HCT116 (cell line): ENCODE data around the gene C10orf143. TPM values are rescaled to one million over a fixed set of nuclear protein-coding genes. Genes with fewer than 3 reads are reported as not detected.
A peak's percentile ranks its signal among the peaks of the same experiment; 100 is the strongest.

Experiments
- ATAC-seq: fragments of 200-7000 bp; cut with Tn5 transposase; 2 replicates; pipeline ENCODE4 v1.9.1; 2020; ENCODE audit warnings: mild to moderate bottlenecking, moderate library complexity
- BruUV-seq: library from RNA; stranded (reverse); fragments of 400-500 nt; replicated peaks from 2 replicates; lab custom pipeline; 2021; lab: Mats Ljungman, UMichigan
- CTCF ChIA-PET: fragments of 300-600 bp; sonication (Branson Sonifier 250); formaldehyde crosslinking; loops from one replicate; lab custom pipeline; 2021; ENCODE audit warnings: antibody characterized with exemption; lab: Charles Lee
- POLR2A ChIA-PET: fragments of 300-600, 350-600 bp; sonication (Branson Sonifier 250); formaldehyde crosslinking; loops from one replicate; lab custom pipeline; 2021; ENCODE audit warnings: antibody characterized with exemption; lab: Charles Lee
- RAD21 ChIA-PET, 2 experiments: fragments of 300-600 bp; sonication (Branson Sonifier 250); formaldehyde crosslinking; loops; one replicate each; lab custom pipeline; 2023; ENCODE audit warnings: low total read pairs in 2 of 2; ENCODE audit not compliant: uncharacterized antibody in 2 of 2, unreplicated experiment in 2 of 2, low non-redundant PET in 1 of 2; lab: Charles Lee
- DNase-seq: peaks from one replicate; pipeline ENCODE4 v3.0.0-alpha.2; 2010; ENCODE audit warnings: low read depth, low spot score
- H2AFZ ChIP-seq: fragments of 200-600 bp; shearing (Covaris generic), sonication (generic); 2 replicates; pipeline ENCODE4 v1.6.1; 2017; ENCODE audit warnings: low read depth, mixed run types, mixed read lengths, antibody characterized with exemption, low read length; ENCODE audit not compliant: poor library complexity, severe bottlenecking
- H3K27ac ChIP-seq: 2 replicates; pipeline ENCODE4 v1.5.1; 2012; ENCODE audit warnings: low read depth, low read length
- H3K27me3 ChIP-seq: fragments of 200-600 bp; sonication (generic); 2 replicates; pipeline ENCODE4 v1.6.1; 2016; ENCODE audit warnings: mixed run types, low read length, mixed read lengths; ENCODE audit not compliant: insufficient read depth
- H3K36me3 ChIP-seq, 2 experiments: fragments of 200-500 bp in 1 of 2; fragments of 200-600 bp in 1 of 2; sonication (Bioruptor generic) in 1 of 2; sonication (generic) in 1 of 2; 2 replicates each; pipeline versions ENCODE4 v1.5.1 to v1.6.1; 2014 to 2016; ENCODE audit warnings: low read length in 2 of 2, inconsistent platforms in 1 of 2, mixed read lengths in 1 of 2, mixed run types in 1 of 2; ENCODE audit not compliant: insufficient read depth in 2 of 2, control insufficient read depth in 1 of 2
- H3K4me1 ChIP-seq, 2 experiments: fragments of 200-600 bp in 1 of 2; sonication (generic) in 1 of 2; 2 replicates each; pipeline versions ENCODE4 v1.5.1 to v1.6.1; 2012 to 2017; ENCODE audit warnings: low read length in 2 of 2, inconsistent platforms in 1 of 2, mild to moderate bottlenecking in 1 of 2, mixed read lengths in 1 of 2, mixed run types in 1 of 2, moderate library complexity in 1 of 2; ENCODE audit not compliant: insufficient read depth in 2 of 2, control insufficient read depth in 1 of 2
- H3K4me2 ChIP-seq: fragments of 200-600 bp; sonication (generic); 2 replicates; pipeline ENCODE4 v1.6.1; 2017; ENCODE audit warnings: mixed run types, low read length, mixed read lengths
- H3K4me3 ChIP-seq, 2 experiments: fragments of 200-600 bp in 1 of 2; sonication (generic) in 1 of 2; replicated peaks in 1 of 2; 2 replicates each; pipeline ENCODE4 v1.5.1; 2011 to 2016; ENCODE audit warnings: low read length in 2 of 2, control low read depth in 1 of 2, low read depth in 1 of 2, mild to moderate bottlenecking in 1 of 2, mixed read lengths in 1 of 2, mixed run types in 1 of 2
- H3K79me2 ChIP-seq: fragments of 200-600 bp; sonication (generic); 2 replicates; pipeline ENCODE4 v1.6.1; 2017; ENCODE audit warnings: mild to moderate bottlenecking, mixed run types, low read length, moderate library complexity, mixed read lengths; ENCODE audit not compliant: insufficient read depth
- H3K9ac ChIP-seq: fragments of 200-600 bp; sonication (generic); 2 replicates; pipeline ENCODE4 v1.6.1; 2016; ENCODE audit warnings: low read length, mixed read lengths
- H3K9me2 ChIP-seq: fragments of 200-600 bp; sonication (generic), shearing (Covaris generic); 2 replicates; pipeline ENCODE4 v1.6.1; 2017; ENCODE audit warnings: mixed run types, mild to moderate bottlenecking, moderate library complexity; ENCODE audit not compliant: insufficient read depth
- H3K9me3 ChIP-seq, 2 experiments: fragments of 200-500 bp in 1 of 2; fragments of 200-600 bp in 1 of 2; sonication (Bioruptor generic) in 1 of 2; sonication (generic) in 1 of 2; 2 replicates each; pipeline ENCODE4 v1.6.1; 2014 to 2017; ENCODE audit warnings: low read length in 2 of 2, mixed read lengths in 2 of 2, inconsistent platforms in 1 of 2, low read depth in 1 of 2, mild to moderate bottlenecking in 1 of 2, mixed run types in 1 of 2, moderate library complexity in 1 of 2; ENCODE audit not compliant: control insufficient read depth in 1 of 2, insufficient read depth in 1 of 2
- H4K20me1 ChIP-seq: fragments of 200-600 bp; sonication (generic), shearing (Covaris generic); 2 replicates; pipeline ENCODE4 v1.6.1; 2017; ENCODE audit warnings: mixed run types, mild to moderate bottlenecking, moderate library complexity; ENCODE audit not compliant: insufficient read depth
- CEBPB ChIP-seq: IDR thresholded peaks from 2 replicates; pipeline ENCODE4 v1.6.1; 2012; ENCODE audit warnings: low read depth
- CTCF ChIP-seq, 3 experiments: fragments of 200-600 bp in 1 of 3; sonication (generic) in 1 of 3; IDR thresholded peaks in 2 of 3; conservative IDR thresholded peaks in 1 of 3; 2 replicates each; pipeline ENCODE4 v1.5.1; 2012 to 2017; ENCODE audit warnings: low read depth in 2 of 3, low read length in 2 of 3, antibody characterized with exemption in 1 of 3, borderline replicate concordance in 1 of 3, control low read depth in 1 of 3, mild to moderate bottlenecking in 1 of 3, mixed read lengths in 1 of 3, mixed run types in 1 of 3, moderate library complexity in 1 of 3; ENCODE audit not compliant: insufficient read depth in 1 of 3
- EGR1 ChIP-seq: IDR thresholded peaks from 2 replicates; pipeline ENCODE4 v1.6.1; 2012; ENCODE audit warnings: low read depth
- ELF1 ChIP-seq: IDR thresholded peaks from 2 replicates; pipeline ENCODE4 v1.6.1; 2012; ENCODE audit warnings: low read depth, borderline replicate concordance
- EZH2 ChIP-seq: fragments of 200-600 bp; sonication (generic); IDR thresholded peaks from 2 replicates; pipeline ENCODE4 v1.6.1; 2017; ENCODE audit warnings: antibody characterized with exemption, mixed run types
- EZH2phosphoT487 ChIP-seq: fragments of 200-600 bp; IDR thresholded peaks from 2 replicates; pipeline ENCODE4 v1.6.1; 2018; ENCODE audit warnings: antibody characterized with exemption, borderline replicate concordance
- FOSL1 ChIP-seq: IDR thresholded peaks from 2 replicates; pipeline ENCODE4 v1.6.1; 2012; ENCODE audit warnings: low read depth
- JUND ChIP-seq: IDR thresholded peaks from 2 replicates; pipeline ENCODE4 v1.6.1; 2012
- MAX ChIP-seq: IDR thresholded peaks from 2 replicates; pipeline ENCODE4 v1.6.1; 2012
- POLR2A ChIP-seq: IDR thresholded peaks from 2 replicates; pipeline ENCODE4 v1.7.0; 2011; ENCODE audit warnings: borderline replicate concordance; ENCODE audit not compliant: insufficient read depth, insufficient read length; ENCODE audit errors: extremely low read depth
- POLR2AphosphoS5 ChIP-seq: IDR thresholded peaks from 2 replicates; pipeline ENCODE4 v1.6.1; 2011; ENCODE audit warnings: mild to moderate bottlenecking, low read depth, low read length, moderate library complexity
- REST ChIP-seq: IDR thresholded peaks from 2 replicates; pipeline ENCODE4 v1.6.1; 2012; ENCODE audit warnings: low read depth
- SIN3A ChIP-seq: IDR thresholded peaks from 2 replicates; pipeline ENCODE4 v1.6.1; 2012; ENCODE audit warnings: low read depth
- SP1 ChIP-seq: IDR thresholded peaks from 2 replicates; pipeline ENCODE4 v1.6.1; 2012; ENCODE audit warnings: low read depth
- SRF ChIP-seq: IDR thresholded peaks from 2 replicates; pipeline ENCODE4 v1.6.1; 2012; ENCODE audit warnings: low read depth
- TCF7L2 ChIP-seq: IDR thresholded peaks from 2 replicates; pipeline ENCODE4 v1.7.0; 2011; ENCODE audit warnings: borderline replicate concordance, inconsistent platforms; ENCODE audit not compliant: insufficient read depth, insufficient read length; ENCODE audit errors: extremely low read depth
- ZFX ChIP-seq: fragments of 450-650 bp; IDR thresholded peaks from 2 replicates; pipeline ENCODE4 v1.6.1; 2017
- intact Hi-C: fragments of 100-400 bp; cut with micrococcal nuclease; formaldehyde crosslinking; loops from 2 replicates; pipeline ENCODE4 v1.10.0; 2022
- total RNA-seq: library from RNA; stranded (reverse); gene quantifications from one replicate; pipeline ENCODE4 v1.2.1, GENCODE V29; 2021; ENCODE audit not compliant: unreplicated experiment
- TF ChIP-seq, protein P1 (sequence below): IDR thresholded peaks from 2 replicates; pipeline ENCODE4 v1.6.1; 2011; ENCODE audit warnings: mild to moderate bottlenecking, low read length, moderate library complexity; ENCODE audit not compliant: insufficient replicate concordance; ENCODE audit errors: extremely low read depth
- TF ChIP-seq, protein P2 (sequence below): IDR thresholded peaks from 2 replicates; pipeline ENCODE4 v1.6.1; 2012

C10orf143 gene
- total RNA-seq, 1 experiment from 2014 or later: 0.66 TPM

DNA sequence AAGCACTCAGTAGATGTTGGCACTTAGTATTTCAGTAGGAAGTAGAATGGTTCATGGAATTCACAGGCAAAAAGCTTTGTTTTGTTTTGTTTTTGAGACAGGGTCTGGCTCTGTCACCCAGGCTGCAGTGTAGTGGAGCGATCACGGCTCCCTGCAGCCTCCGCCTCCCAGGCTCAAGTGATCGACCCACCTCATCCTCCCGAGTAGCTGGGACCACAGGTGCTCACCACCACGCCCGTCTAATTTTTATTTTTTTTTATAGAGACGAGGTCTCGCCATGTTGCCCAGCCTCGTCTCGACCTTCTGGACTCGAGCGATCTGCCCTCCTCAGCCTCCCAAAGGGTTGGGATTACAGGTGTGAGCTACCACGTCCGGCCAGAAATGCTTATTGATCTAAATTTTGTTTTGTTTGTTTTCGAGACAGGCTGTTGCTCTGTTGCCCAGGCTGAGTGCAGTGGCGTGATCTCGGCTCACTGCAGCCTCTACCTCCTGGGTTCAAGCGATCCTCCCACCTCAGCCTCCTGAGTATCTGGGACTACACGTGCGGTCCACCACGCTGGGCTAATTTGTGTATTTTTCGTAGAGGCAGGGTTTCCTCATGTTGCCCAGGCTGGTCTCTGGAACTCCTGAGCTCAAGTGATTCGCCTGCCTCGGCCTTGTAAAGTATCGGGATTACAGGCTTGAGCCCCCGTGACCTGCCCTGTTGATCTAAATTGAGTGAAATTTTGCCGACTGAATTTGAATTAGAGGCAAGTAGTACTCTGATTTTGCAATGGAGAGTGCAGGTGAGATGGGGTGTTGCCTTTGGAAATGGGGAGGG, 27.2 kb upstream of the C10orf143 start:
- peak overlapping the region; percentile 56; the same call in 1 of the 2 replicates for H3K27ac ChIP-seq
- 0 out of 2 replicates have a peak, but pooled peaks cover 6% of the 10 kb centered on the region for H4K20me1 ChIP-seq
- intact Hi-C loops: no loop called here
- H3K4me3 ChIP-seq: peak overlapping the region; percentile 61 to 73
- no peaks in the 10 kb centered on the region for H3K9me3 ChIP-seq
- ATAC-seq: no peak
- peak overlapping the region; percentile 73 for H3K9ac ChIP-seq
- peaks cover 8 to 24% of the 10 kb centered on the region in 2 experiments; a peak in 3 of 4 replicates for H3K4me1 ChIP-seq
- H3K79me2 ChIP-seq: peaks cover 62% of the 10 kb centered on the region
- no peaks in the 10 kb centered on the region for H3K27me3 ChIP-seq
- POLR2A ChIA-PET: interaction anchor here (2.9 kb wide), 1 partner anchor 27 kb away, joined by 13 read pairs; the partner anchor contains the start of gene C10orf143
- no peaks in the 10 kb centered on the region for H3K36me3 ChIP-seq
- CTCF ChIA-PET: interaction anchor here (3.7 kb wide), 1 partner anchor 27 kb away, joined by 16 read pairs; the partner anchor contains the start of gene C10orf143
- TF ChIP-seq SIN3A: no peak
- TF ChIP-seq EGR1: no peak
- TF ChIP-seq CTCF (IDR thresholded peaks at IDR 0.05 in 2 of 3, conservative IDR thresholded peaks at IDR 0.05 in 1 of 3; ENCODE audit: borderline replicate concordance in 1 of 3, insufficient read depth in 1 of 3, low read depth in 2 of 3, low read length in 2 of 3): no peak
- TF ChIP-seq EZH2: no peak
- TF ChIP-seq FOSL1: no peak
- no peak for TF ChIP-seq ELF1
- TF ChIP-seq POLR2A: no peak
- TF ChIP-seq, protein P1, sequence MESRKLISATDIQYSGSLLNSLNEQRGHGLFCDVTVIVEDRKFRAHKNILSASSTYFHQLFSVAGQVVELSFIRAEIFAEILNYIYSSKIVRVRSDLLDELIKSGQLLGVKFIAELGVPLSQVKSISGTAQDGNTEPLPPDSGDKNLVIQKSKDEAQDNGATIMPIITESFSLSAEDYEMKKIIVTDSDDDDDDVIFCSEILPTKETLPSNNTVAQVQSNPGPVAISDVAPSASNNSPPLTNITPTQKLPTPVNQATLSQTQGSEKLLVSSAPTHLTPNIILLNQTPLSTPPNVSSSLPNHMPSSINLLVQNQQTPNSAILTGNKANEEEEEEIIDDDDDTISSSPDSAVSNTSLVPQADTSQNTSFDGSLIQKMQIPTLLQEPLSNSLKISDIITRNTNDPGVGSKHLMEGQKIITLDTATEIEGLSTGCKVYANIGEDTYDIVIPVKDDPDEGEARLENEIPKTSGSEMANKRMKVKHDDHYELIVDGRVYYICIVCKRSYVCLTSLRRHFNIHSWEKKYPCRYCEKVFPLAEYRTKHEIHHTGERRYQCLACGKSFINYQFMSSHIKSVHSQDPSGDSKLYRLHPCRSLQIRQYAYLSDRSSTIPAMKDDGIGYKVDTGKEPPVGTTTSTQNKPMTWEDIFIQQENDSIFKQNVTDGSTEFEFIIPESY: no peak
- no peak for TF ChIP-seq POLR2AphosphoS5
- TF ChIP-seq REST: no peak
- no peak for TF ChIP-seq EZH2phosphoT487
- no peak for TF ChIP-seq SP1
- TF ChIP-seq, protein P2, sequence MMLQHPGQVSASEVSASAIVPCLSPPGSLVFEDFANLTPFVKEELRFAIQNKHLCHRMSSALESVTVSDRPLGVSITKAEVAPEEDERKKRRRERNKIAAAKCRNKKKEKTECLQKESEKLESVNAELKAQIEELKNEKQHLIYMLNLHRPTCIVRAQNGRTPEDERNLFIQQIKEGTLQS: no peak
- TF ChIP-seq TCF7L2: no peak
- no peak for TF ChIP-seq SRF
- TF ChIP-seq MAX: no peak
- TF ChIP-seq JUND: no peak
- TF ChIP-seq CEBPB: no peak
- no peak for TF ChIP-seq ZFX
- RAD21 ChIA-PET: no interaction called here
- H3K9me2 ChIP-seq: no peaks in the 10 kb centered on the region
- no peak overlapping the region for H2AFZ ChIP-seq
- BruUV-seq: no TSS peak
- peak overlapping the region; percentile 75 for H3K4me2 ChIP-seq
- DNase-seq: no peak
